HCT116 (cell line): ENCODE results near the gene ACYP2. TPM values are rescaled to one million over a fixed set of nuclear protein-coding genes. Genes with fewer than 3 reads are reported as not detected.

ENCODE experiments used
- ATAC-seq: fragments of 200-7000 bp; cut with Tn5 transposase; 2 replicates; pipeline ENCODE4 v1.9.1; 2020; ENCODE audit warnings: mild to moderate bottlenecking, moderate library complexity
- BruUV-seq: library from RNA; stranded (reverse); fragments of 400-500 nt; replicated peaks from 2 replicates; lab custom pipeline; 2021; lab: Mats Ljungman, UMichigan
- CTCF ChIA-PET: fragments of 300-600 bp; sonication (Branson Sonifier 250); formaldehyde crosslinking; loops from one replicate; lab custom pipeline; 2021; ENCODE audit warnings: antibody characterized with exemption; lab: Charles Lee
- POLR2A ChIA-PET: fragments of 300-600, 350-600 bp; sonication (Branson Sonifier 250); formaldehyde crosslinking; loops from one replicate; lab custom pipeline; 2021; ENCODE audit warnings: antibody characterized with exemption; lab: Charles Lee
- RAD21 ChIA-PET, 2 experiments: fragments of 300-600 bp; sonication (Branson Sonifier 250); formaldehyde crosslinking; loops; one replicate each; lab custom pipeline; 2023; ENCODE audit warnings: low total read pairs in 2 of 2; ENCODE audit not compliant: uncharacterized antibody in 2 of 2, unreplicated experiment in 2 of 2, low non-redundant PET in 1 of 2; lab: Charles Lee
- DNase-seq: peaks from one replicate; pipeline ENCODE4 v3.0.0-alpha.2; 2010; ENCODE audit warnings: low read depth, low spot score
- H2AFZ ChIP-seq: fragments of 200-600 bp; shearing (Covaris generic), sonication (generic); 2 replicates; pipeline ENCODE4 v1.6.1; 2017; ENCODE audit warnings: low read depth, mixed run types, mixed read lengths, antibody characterized with exemption, low read length; ENCODE audit not compliant: poor library complexity, severe bottlenecking
- H3K27ac ChIP-seq: 2 replicates; pipeline ENCODE4 v1.5.1; 2012; ENCODE audit warnings: low read depth, low read length
- H3K27me3 ChIP-seq: fragments of 200-600 bp; sonication (generic); 2 replicates; pipeline ENCODE4 v1.6.1; 2016; ENCODE audit warnings: mixed run types, low read length, mixed read lengths; ENCODE audit not compliant: insufficient read depth
- H3K36me3 ChIP-seq, 2 experiments: fragments of 200-500 bp in 1 of 2; fragments of 200-600 bp in 1 of 2; sonication (Bioruptor generic) in 1 of 2; sonication (generic) in 1 of 2; 2 replicates each; pipeline versions ENCODE4 v1.5.1 to v1.6.1; 2014 to 2016; ENCODE audit warnings: low read length in 2 of 2, inconsistent platforms in 1 of 2, mixed read lengths in 1 of 2, mixed run types in 1 of 2; ENCODE audit not compliant: insufficient read depth in 2 of 2, control insufficient read depth in 1 of 2
- H3K4me1 ChIP-seq, 2 experiments: fragments of 200-600 bp in 1 of 2; sonication (generic) in 1 of 2; 2 replicates each; pipeline versions ENCODE4 v1.5.1 to v1.6.1; 2012 to 2017; ENCODE audit warnings: low read length in 2 of 2, inconsistent platforms in 1 of 2, mild to moderate bottlenecking in 1 of 2, mixed read lengths in 1 of 2, mixed run types in 1 of 2, moderate library complexity in 1 of 2; ENCODE audit not compliant: insufficient read depth in 2 of 2, control insufficient read depth in 1 of 2
- H3K4me2 ChIP-seq: fragments of 200-600 bp; sonication (generic); 2 replicates; pipeline ENCODE4 v1.6.1; 2017; ENCODE audit warnings: mixed run types, low read length, mixed read lengths
- H3K4me3 ChIP-seq, 2 experiments: fragments of 200-600 bp in 1 of 2; sonication (generic) in 1 of 2; replicated peaks in 1 of 2; 2 replicates each; pipeline ENCODE4 v1.5.1; 2011 to 2016; ENCODE audit warnings: low read length in 2 of 2, control low read depth in 1 of 2, low read depth in 1 of 2, mild to moderate bottlenecking in 1 of 2, mixed read lengths in 1 of 2, mixed run types in 1 of 2
- H3K79me2 ChIP-seq: fragments of 200-600 bp; sonication (generic); 2 replicates; pipeline ENCODE4 v1.6.1; 2017; ENCODE audit warnings: mild to moderate bottlenecking, mixed run types, low read length, moderate library complexity, mixed read lengths; ENCODE audit not compliant: insufficient read depth
- H3K9ac ChIP-seq: fragments of 200-600 bp; sonication (generic); 2 replicates; pipeline ENCODE4 v1.6.1; 2016; ENCODE audit warnings: low read length, mixed read lengths
- H3K9me2 ChIP-seq: fragments of 200-600 bp; sonication (generic), shearing (Covaris generic); 2 replicates; pipeline ENCODE4 v1.6.1; 2017; ENCODE audit warnings: mixed run types, mild to moderate bottlenecking, moderate library complexity; ENCODE audit not compliant: insufficient read depth
- H3K9me3 ChIP-seq, 2 experiments: fragments of 200-500 bp in 1 of 2; fragments of 200-600 bp in 1 of 2; sonication (Bioruptor generic) in 1 of 2; sonication (generic) in 1 of 2; 2 replicates each; pipeline ENCODE4 v1.6.1; 2014 to 2017; ENCODE audit warnings: low read length in 2 of 2, mixed read lengths in 2 of 2, inconsistent platforms in 1 of 2, low read depth in 1 of 2, mild to moderate bottlenecking in 1 of 2, mixed run types in 1 of 2, moderate library complexity in 1 of 2; ENCODE audit not compliant: control insufficient read depth in 1 of 2, insufficient read depth in 1 of 2
- H4K20me1 ChIP-seq: fragments of 200-600 bp; sonication (generic), shearing (Covaris generic); 2 replicates; pipeline ENCODE4 v1.6.1; 2017; ENCODE audit warnings: mixed run types, mild to moderate bottlenecking, moderate library complexity; ENCODE audit not compliant: insufficient read depth
- CTCF ChIP-seq, 3 experiments: fragments of 200-600 bp in 1 of 3; sonication (generic) in 1 of 3; IDR thresholded peaks in 2 of 3; conservative IDR thresholded peaks in 1 of 3; 2 replicates each; pipeline ENCODE4 v1.5.1; 2012 to 2017; ENCODE audit warnings: low read depth in 2 of 3, low read length in 2 of 3, antibody characterized with exemption in 1 of 3, borderline replicate concordance in 1 of 3, control low read depth in 1 of 3, mild to moderate bottlenecking in 1 of 3, mixed read lengths in 1 of 3, mixed run types in 1 of 3, moderate library complexity in 1 of 3; ENCODE audit not compliant: insufficient read depth in 1 of 3
- intact Hi-C: fragments of 100-400 bp; cut with micrococcal nuclease; formaldehyde crosslinking; loops from 2 replicates; pipeline ENCODE4 v1.10.0; 2022
- total RNA-seq: library from RNA; stranded (reverse); gene quantifications from one replicate; pipeline ENCODE4 v1.2.1, GENCODE V29; 2021; ENCODE audit not compliant: unreplicated experiment
- TF ChIP-seq, protein P1 (sequence below): IDR thresholded peaks from 2 replicates; pipeline ENCODE4 v1.6.1; 2012
- TF ChIP-seq, protein P2 (sequence below): IDR thresholded peaks from 2 replicates; pipeline ENCODE4 v1.6.1; 2012; ENCODE audit warnings: low read depth

Gene ACYP2
- total RNA-seq, 1 experiment from 2014 or later, result 9.4 TPM

- ATAC-seq (no peak), DNase-seq (no peak)
- no peaks in the 10 kb centered on the region for H3K4me1 ChIP-seq
- no peak overlapping the region for H3K9ac ChIP-seq
- no peaks in the 10 kb centered on the region for H3K79me2 ChIP-seq
- no TSS peak for BruUV-seq
- ChIA-PET RAD21 (no interaction called here), CTCF (no interaction called here)
- no peaks in the 10 kb centered on the region for H3K27me3 ChIP-seq
- no peaks in the 10 kb centered on the region for H3K9me2 ChIP-seq
- intact Hi-C loops, result no loop called here
- H3K36me3 ChIP-seq, result no peaks in the 10 kb centered on the region
- H2AFZ ChIP-seq, result no peak overlapping the region
- H3K9me3 ChIP-seq, result no peaks in the 10 kb centered on the region
- H3K4me2 ChIP-seq, result no peak overlapping the region
- no peaks in the 10 kb centered on the region for H4K20me1 ChIP-seq
- no peak overlapping the region for H3K4me3 ChIP-seq
- TF ChIP-seq, protein P1, sequence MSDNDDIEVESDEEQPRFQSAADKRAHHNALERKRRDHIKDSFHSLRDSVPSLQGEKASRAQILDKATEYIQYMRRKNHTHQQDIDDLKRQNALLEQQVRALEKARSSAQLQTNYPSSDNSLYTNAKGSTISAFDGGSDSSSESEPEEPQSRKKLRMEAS, result no peak
- no peak for TF ChIP-seq CTCF (IDR thresholded peaks at IDR 0.05 in 2 of 3, conservative IDR thresholded peaks at IDR 0.05 in 1 of 3; ENCODE audit: borderline replicate concordance in 1 of 3, insufficient read depth in 1 of 3, low read depth in 2 of 3, low read length in 2 of 3)
- TF ChIP-seq, protein P2, sequence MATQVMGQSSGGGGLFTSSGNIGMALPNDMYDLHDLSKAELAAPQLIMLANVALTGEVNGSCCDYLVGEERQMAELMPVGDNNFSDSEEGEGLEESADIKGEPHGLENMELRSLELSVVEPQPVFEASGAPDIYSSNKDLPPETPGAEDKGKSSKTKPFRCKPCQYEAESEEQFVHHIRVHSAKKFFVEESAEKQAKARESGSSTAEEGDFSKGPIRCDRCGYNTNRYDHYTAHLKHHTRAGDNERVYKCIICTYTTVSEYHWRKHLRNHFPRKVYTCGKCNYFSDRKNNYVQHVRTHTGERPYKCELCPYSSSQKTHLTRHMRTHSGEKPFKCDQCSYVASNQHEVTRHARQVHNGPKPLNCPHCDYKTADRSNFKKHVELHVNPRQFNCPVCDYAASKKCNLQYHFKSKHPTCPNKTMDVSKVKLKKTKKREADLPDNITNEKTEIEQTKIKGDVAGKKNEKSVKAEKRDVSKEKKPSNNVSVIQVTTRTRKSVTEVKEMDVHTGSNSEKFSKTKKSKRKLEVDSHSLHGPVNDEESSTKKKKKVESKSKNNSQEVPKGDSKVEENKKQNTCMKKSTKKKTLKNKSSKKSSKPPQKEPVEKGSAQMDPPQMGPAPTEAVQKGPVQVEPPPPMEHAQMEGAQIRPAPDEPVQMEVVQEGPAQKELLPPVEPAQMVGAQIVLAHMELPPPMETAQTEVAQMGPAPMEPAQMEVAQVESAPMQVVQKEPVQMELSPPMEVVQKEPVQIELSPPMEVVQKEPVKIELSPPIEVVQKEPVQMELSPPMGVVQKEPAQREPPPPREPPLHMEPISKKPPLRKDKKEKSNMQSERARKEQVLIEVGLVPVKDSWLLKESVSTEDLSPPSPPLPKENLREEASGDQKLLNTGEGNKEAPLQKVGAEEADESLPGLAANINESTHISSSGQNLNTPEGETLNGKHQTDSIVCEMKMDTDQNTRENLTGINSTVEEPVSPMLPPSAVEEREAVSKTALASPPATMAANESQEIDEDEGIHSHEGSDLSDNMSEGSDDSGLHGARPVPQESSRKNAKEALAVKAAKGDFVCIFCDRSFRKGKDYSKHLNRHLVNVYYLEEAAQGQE, result no peak
- TF ChIP-seq, all 23 proteins: peak for 0
- no peak overlapping the region for H3K27ac ChIP-seq
- POLR2A ChIA-PET, result no interaction called here
Observed at GRCh38 chr2:54318821-54319220, 203.4 kb downstream of the ACYP2 start.
